A673 (cell line): ENCODE measurements around the gene TMEM131L.

ENCODE experiments used
- CTCF ChIP-seq: fragments of 300-800, 200-600 bp; sonication (generic); conservative IDR thresholded peaks from 2 replicates; pipeline ENCODE4 v1.5.1; 2017; ENCODE audit warnings: low read depth, mild to moderate bottlenecking, antibody characterized with exemption, low read length, moderate library complexity, mixed read lengths
- EZH2 ChIP-seq: fragments of 200-600 bp; sonication (generic); IDR thresholded peaks from 2 replicates; pipeline ENCODE4 v1.6.1; 2017; ENCODE audit warnings: borderline replicate concordance, low read depth, mild to moderate bottlenecking, mixed read lengths, antibody characterized with exemption, low read length; ENCODE audit not compliant: poor library complexity, severe bottlenecking

- TF ChIP-seq CTCF (no peak), EZH2 (no peak)
Observed at GRCh38 chr4:153535772-153536513, 69.8 kb downstream of the TMEM131L start.
